Midbrain (tissue), 1 donor: ENCODE measurements around the gene COL27A1.

Experiments
- DNase-seq: peaks from one replicate; lab custom pipeline; 2025; lab: John Stamatoyannopoulos, UW

COL27A1 gene

DNA sequence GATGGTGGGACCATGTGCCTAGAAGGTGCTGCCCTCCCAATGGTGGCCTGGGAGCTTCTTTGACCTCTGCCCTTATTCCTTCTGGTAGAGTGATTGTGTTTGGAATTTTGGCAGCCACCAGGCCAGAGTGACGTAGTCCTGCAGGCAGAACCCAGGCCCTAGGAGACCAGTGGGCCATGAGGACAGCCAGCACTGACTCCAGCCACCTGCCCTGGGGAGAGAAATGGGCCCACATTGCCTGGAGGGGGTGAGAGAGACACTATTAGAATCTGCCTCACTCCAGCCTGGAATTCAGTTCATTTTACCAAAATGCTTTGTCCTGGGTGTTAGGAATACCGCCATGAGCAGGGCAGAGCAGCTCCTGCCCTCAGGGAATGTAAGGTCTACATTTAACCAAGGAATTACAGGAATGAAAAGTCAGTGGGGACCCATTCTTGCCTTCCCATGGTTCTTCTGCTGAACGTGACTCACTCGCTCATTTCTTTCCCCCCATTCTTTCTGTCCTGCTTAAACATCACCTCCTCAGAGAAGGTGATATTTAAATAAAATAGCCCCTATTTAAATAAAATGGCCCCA lies 5.5 kb upstream of the COL27A1 start:
- DNase-seq, result no peak

DNA sequence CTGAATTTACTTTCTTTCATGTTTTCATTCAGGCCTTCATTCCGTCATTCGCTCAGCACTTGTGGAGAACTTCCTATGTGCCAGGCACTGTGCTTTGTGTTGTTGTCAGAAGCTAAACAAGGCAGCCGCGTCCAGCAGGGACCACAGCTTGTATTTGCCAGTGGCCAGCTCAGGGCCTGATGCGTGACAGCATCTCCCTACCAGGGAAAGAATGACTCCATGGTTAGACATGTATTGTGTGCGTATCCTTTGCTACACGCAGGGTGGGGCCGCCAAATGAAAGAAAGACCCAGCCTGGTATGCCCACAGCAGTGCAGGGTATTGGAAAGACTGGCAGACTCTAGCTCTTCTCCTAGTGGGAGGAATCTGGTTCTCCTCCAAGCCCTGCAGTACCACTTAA lies 4.7 kb upstream of the COL27A1 start:
- DNase-seq, result no peak

DNA sequence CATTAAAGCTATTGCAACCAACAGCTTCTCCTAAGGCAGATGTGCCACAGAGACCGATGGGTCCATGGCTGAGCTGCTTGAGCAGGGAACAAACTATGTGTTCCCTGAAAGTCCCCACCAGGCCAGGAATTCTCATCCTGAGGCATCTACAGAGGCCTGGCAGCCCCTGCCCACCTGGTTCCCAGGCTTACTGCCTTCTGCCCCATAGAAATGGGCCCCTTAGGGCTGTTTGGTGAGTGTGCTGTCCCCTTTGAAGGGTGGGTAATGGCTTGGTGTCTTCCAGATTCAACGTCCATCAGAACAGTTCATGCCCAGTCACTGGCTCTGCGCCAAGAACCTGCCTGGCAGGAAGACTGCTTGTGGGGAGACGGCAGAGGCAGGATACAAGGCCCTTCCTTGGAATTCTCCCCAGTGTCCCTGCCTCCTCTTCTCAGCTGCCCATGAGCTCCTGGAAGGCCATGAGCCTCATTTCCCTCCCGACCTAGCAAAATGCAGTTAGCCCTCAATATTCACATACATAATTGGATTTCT lies 3.8 kb upstream of the COL27A1 start:
- no peak for DNase-seq

DNA sequence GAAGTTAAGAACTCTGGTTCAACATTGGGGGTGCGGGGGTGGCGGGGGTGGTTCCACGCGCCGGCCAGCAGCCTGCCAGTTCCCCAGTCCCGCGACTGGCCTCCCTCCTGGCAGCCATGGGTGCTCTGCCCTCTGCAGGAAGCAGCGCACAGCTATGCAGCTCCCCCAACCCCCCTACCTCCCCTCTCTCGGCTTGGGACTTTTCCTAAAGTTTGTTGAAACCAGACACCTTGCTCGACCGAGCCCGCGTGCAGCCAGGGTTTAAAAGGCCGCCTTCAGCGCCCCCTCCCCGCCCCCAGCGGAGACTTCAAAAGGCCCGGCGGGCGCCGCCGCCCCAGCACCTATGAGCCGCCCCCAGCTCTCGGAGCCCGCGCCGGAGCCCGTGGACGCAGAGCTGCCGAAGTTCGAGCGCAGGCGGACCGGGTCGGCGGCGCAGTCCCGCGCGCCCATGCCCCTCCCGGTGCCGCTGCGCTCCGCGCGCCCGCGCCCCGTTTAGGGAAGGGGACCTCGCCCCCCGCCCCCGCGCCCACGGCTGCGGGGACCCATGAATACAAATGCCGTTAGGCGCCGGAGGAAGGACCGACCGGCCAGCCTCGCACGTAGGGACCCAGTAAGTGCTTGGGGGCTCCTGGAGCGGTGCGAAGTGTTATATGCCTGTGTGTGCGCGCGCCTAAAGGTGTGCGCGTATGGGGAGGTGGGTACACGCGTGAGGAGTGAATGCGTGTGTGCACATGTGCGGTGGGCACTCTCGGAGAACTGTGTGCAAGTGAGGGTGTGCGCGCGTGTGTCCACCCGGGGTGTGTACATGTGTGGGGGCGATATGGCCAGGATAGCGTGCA lies 1.4 kb upstream of the COL27A1 start:
- DNase-seq, result peak; percentile 15

DNA sequence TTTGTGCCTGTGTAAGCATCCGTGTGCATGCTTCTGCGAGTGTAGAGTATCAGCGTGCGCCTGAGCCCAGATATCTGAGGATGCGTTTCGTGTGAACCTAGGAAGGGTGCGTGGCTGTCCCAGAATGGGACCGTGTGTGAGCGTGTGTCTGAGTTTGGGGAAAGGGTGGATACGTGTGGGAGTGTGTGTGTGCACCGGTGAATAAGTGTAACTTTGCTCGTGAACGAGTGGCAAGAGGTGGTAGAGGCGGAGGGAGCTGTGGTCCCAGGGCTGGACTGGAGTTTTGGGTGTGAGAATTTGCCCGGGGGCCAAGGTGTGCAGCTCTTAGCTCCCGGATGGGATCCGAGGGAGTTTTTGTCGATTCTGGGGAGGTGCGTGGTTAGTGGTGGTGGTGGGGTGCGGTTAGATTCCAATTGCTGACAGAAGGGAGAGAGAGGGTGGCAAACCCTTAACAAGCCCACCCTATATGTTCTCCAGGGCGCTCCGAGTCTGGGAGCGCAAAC lies 686 bp upstream of the COL27A1 start:
- no peak for DNase-seq

DNA sequence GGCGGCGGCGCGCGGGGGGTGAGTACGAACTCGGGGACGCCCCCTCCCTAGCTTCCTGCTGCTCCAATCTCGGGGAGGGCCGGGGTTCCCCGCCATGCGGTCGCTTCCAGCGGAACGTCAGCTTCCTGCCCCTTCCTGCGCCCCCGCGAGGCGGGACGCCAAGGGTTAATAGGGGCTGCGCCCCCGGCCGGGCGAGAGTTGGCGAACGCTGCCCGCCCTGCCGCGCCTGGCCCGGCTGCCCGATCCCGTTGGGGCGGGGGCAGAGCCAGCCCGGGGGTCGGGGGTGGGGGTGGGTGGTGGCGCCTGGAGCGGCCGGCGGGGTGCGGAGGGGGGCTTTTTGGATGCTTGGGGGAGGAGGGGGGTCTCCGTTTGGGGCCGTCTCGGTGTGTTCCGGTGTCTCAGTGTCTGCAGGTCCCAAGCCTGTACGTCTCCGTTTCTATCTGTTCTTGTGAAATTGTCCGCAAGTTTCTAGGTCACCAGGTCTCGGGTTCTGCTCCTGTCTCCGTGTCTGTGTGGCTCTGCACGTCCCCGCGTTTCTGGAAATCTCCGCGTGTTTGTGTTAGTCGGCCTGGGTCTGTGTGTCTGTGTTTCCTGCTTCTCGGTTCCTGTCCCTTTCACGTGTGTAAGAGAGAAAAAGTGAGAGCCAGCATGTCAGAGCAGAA lies 789 bp downstream of the COL27A1 start:
- no peak for DNase-seq

DNA sequence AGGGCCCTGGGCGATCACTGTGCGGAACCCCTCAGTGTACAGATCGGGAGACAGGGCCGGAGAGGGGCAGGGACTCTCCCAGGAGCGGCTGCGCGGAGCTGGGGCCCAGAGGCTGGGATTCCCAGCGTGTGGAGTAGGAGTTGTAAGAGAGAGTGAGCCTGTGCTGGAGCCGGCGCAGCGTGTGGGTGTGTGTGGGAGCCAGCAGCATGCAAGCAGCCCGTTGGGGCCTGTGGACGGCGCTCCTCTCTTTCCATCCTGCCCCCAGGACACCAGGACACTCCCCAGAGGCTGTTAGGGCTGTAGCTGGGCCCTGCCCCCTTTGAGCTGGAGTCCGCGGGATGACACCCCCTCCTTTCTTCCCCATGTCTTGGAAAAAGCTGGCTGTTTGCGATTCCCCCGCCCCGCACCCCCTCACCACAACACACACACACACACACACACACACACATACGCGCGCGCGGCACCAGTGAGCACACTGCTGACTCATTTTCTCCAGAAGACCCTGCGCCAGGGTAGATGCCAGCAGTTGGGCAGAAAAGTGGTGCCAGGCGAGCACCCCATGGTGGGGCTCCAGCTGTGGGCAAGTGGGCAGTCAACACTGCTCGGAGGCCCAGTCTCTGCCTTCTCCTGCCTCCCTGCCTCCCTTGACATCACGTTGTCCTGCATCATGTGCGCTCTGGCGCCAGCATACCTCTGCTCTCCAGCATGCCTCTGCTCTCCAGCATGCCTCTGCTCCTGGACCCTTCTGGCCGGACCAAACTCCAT lies 1.5 kb downstream of the COL27A1 start:
- DNase-seq, result no peak

DNA sequence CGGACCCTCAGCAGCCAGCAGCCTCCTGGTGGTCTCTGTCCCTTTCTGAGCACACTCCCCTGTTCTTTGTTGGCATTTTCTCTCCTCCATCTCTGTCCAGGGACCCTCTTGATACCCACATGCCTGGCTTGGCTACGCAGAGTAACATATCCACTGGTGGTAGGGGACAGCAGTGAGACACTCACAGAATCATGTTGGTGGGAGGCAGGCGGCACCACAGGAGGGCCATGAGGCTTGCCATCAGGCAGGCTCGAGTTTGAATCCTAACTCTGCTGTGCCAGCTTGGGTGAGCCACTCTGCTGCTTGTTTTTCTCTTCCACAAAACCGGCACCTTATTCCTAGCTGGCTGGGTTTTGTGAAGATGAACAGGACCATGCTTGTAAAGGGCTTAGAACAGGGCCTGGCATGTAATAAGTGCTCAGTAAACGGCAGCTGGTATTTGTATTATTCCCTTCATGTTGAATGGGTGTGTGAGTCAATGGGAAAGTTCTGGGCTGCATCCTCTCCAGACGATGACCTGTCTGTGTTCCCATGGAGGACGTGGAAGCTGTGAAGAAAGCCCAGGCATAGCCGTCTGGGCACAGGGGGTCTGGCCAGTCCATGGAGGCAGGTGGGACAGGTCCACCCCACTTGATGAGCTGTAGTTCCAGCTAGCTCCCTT lies 2.3 kb downstream of the COL27A1 start:
- DNase-seq, result no peak

DNA sequence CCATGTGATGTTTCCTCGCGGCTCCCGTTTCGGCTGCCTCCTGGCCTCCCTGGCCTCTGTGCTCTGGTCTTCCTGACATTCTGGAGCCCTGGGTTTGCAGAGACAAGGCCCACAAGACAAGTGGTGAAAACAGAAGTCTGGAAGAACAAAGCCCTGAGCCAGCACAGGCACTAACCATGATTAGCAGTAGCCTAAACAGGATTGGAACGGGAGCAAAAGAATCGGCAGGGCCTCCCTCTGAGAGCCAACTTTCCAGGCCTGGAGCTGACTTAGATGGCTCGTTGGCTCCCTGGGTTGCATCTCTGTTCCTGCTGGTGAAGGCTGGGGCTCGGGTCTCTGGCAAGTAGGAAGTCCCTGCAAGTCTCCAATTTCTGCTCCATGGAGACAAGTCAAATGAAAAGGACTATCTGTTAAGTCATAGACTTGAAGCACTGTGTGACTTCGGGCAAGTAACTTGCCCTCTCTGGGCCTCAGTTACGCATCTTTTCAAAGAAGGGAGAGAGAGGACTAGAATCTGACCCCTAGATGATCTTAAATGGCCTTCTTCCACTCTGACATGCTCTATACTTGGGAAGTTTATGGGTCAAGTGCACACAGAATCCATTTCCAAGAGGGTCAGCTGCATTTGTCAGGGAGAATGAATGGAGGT lies 3.3 kb downstream of the COL27A1 start:
- no peak for DNase-seq

DNA sequence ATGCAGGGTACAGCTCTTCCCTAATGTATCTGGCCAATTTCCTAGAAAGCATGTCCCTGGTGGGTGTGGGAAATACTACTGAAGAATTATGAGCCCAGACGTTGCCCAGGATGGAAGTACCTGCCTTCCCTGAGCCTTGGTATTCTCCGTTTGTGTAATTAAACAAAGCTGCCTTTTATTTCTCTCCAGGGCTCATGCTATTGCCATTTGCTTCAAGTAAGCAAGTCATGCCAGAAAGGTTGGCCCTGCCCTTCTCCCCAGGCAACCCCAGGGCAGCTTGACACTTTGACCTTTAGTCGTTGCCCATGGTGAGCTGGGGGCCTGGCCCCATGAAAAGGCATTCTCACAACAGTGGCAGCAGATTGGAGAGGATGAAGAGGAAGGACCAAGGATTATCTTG lies 4.4 kb downstream of the COL27A1 start:
- DNase-seq, result no peak

DNA sequence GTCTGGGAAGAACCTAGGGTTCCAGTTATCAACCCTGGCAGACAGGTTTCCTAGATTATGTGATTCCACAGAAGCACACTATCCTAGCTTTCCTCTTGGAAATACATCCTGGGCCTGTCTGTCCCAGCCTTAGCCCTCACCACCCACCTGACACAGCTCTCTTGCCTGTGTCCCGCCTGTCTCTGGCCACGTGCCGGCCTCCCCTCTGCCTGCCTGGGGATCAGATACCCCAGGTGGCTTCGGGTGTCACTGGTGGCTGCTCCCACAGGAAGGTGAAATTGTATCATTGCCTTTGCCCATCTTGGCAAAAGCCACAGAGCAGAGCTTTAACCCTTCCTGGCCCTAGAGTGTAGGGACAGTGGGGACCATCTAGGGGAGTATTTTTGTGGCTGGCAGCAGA lies 6.2 kb downstream of the COL27A1 start:
- no peak for DNase-seq

DNA sequence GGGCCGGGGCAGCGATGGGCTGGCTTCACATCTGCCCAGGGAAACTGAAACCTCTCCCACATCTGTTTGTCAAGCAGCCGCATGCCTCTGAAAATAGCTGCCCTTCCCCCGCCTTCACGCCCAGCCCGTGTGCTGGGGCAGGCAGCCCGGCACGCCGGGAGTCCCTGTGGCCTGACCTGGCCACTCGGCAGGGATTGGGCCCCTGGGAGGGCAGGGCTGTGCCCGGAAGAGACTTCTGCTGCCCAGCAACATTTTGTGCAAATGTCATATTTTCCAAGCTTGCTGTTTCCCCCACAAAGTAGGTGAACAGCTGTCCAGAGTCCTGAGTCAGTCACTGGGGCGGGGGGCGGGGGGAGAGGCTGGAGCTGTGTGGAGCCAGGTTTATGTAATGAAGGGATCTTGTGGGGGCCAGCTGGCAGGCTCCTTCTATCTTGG lies 8.2 kb downstream of the COL27A1 start:
- no peak for DNase-seq

DNA sequence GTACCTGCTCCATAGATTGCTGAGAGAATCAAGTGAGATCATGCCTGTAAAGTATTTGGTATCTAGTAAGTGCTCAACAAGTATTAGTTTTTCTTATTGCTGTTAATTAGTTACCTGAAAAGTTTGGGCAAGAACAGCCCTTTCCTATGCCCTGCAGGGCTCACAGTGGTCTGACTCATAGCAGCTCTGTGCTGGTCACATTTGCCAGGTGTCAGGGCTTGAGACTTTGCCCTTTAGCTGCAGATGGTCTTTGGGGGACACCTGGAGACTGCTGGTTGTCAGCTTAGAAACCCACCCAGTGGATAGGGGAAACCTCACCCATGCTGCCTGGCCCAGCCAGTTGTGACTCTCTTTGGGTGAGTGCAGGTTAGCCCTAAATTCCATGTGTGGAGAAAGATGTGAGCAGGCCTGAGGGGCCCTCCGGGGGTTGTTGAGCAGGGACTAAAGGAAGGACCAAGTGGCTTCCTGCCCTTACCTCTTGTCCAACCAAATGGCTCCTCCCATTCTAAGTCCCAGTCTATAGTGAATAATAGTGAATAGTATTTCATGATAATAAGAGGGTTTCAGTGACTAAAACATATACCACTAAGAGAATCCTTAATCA lies 9.0 kb downstream of the COL27A1 start:
- DNase-seq, result no peak

DNA sequence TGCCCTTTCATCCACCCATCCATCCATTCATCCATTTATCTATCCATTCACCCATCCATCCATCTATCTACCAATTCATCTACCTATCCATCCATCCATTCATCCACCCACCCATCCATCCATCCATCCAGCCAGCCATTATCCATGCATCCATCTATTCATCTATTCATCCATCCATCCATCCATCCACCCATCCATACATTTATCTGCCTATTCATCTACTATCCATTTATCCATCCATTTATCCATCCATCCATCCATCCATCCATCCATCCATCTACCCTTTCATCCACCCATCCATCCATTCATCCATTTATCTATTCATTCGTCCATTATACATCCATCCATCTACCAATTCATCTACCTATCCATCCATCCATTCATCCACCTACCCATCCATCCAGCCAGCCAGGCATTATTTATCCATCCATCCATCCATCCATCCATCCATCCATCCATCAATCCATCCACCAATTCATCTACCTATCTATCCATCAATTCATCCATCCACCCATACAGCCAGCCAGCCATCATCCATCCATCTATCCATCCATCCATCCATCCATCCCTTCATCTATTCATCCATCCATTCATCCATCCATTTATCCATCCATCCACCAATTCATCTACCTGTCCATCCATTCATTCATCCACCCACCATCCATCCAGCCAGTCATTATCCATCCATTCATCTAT lies 10.2 kb downstream of the COL27A1 start:
- DNase-seq, result no peak

DNA sequence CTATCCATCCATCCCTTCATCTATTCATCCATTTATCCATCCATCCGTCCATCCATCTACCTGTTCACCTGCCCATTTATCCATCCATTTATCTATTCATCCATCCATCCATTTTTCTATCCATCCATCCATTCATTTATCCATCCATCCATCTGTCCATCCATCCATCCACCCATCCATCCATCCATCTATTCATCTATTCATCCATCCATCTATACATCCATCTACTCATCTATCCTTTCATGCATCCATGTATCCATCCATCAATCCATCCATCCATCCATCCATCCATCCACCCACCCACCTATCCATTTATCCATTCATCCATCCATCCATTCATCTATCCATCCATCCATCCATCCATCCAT lies 10.8 kb downstream of the COL27A1 start:
- no peak for DNase-seq

DNA sequence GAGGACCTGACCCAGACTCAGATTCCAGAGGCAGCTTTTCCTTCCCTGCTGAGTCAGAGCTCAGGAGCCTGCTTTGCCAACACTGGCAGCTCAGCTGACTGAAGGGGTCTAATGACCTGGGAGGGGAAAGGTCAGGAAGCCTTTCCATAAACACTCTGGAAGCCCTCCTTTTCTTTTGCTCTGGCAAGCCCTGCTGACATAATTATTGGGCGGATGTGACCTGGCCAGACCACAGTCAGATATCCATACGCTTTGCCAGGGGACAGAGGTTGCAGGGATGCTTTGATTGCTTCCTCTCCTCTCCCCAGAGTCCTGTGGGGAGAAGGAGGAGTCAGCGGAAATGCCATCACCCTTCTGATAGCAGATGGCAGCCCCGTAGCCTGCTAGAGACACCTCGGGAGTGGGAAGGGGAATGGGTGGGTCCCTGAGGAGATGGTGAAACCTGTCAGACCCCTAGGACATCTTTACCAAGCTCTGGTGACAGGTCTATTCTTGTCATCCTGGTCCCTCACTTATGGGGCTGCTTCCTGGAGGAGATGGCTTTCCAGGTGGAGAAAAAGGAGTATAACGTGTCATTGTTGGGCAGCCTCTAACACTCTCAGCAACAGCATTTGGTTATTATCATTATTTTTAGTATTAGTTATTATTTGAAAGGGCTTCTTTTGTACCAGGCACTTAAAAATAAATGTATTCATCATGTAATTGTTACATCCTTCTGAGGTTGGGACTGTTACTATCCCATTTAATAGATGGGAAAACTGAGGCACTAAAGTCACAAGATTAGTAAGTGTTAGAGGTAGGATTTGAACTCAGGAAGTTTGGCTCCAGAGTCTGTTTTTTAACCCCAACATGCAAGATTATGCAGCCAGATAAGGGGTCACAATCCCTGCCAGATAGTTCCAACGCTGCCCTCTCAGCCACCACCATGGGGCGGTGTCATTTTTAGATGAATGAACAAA lies 11.6 kb downstream of the COL27A1 start:
- no peak for DNase-seq

DNA sequence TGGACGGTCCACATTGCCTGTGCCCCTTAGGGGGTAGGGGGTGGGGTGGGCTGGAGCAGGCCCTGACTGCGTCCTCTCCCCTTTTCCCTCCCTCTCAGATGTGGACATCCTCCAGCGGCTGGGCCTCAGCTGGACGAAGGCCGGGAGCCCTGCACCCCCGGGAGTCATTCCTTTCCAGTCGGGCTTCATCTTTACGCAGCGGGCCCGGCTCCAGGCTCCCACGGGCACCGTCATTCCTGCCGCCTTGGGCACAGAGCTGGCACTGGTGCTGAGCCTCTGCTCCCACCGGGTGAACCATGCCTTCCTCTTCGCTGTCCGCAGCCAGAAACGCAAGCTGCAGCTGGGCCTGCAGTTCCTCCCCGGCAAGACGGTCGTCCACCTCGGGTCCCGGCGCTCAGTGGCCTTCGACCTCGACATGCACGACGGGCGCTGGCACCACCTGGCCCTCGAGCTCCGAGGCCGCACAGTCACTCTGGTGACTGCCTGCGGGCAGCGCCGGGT lies 12.3 kb downstream of the COL27A1 start:
- no peak for DNase-seq

DNA sequence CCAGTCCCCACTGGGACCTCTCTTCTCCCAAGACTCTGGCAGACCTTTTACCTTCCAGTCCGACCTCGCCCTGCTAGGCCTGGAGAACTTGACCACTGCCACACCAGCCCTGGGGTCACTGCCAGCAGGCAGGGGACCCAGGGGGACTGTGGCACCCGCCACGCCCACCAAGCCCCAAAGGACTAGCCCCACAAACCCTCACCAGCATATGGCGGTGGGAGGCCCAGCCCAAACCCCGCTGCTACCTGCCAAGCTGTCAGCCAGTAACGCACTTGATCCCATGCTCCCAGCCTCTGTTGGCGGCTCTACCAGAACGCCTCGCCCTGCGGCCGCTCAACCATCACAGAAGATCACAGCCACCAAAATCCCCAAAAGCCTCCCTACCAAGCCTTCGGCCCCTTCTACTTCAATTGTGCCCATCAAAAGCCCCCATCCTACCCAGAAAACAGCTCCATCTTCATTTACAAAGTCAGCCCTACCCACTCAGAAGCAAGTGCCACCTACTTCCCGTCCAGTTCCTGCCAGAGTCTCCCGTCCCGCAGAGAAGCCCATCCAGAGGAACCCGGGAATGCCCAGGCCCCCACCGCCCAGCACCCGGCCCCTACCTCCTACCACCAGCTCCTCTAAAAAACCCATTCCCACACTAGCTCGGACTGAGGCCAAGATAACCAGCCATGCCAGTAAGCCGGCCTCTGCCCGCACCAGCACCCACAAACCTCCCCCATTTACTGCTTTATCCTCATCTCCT lies 13.1 kb downstream of the COL27A1 start:
- no peak for DNase-seq
